ENCODE results near the gene GABRR3. TPM values are rescaled to one million over a fixed set of nuclear protein-coding genes. Genes with fewer than 3 reads are reported as not detected.

Gene GABRR3
- total and polyA plus RNA-seq, 2 experiments from 2014 or later = not detected

DNA sequence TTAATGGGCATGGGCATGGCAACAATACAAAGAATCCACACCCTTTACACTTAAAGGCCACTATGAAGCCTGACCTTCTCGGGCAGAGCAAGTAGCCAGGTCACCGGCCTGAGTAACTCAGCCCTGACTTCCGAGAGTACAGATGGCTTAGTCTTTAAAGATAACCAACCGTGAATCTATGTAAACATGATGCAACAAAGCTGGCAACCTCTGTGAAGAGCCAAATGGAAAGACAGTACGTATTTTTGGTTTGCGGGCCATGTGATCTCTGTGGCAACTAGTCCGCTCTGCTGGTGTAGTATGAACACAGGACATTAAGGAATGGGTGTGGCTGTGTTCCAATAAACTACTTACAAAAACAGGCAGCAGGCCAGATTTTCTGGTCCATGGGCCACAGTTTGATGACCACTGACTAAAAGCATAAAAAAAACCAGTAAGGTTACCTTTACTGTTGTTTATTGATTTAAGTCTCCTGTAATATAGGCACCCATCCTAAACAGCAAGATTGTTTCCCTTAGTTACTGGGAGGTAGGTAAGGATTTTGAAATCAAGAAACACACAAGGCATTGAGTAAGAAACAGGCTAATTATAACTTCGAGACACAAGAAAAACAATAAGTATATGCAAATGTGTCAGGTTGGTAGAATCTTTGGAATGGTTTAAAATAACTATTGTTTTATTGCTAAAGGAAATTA is 77.4 kb downstream of the GABRR3 start (continued):
- TF ChIP-seq, protein P1, sequence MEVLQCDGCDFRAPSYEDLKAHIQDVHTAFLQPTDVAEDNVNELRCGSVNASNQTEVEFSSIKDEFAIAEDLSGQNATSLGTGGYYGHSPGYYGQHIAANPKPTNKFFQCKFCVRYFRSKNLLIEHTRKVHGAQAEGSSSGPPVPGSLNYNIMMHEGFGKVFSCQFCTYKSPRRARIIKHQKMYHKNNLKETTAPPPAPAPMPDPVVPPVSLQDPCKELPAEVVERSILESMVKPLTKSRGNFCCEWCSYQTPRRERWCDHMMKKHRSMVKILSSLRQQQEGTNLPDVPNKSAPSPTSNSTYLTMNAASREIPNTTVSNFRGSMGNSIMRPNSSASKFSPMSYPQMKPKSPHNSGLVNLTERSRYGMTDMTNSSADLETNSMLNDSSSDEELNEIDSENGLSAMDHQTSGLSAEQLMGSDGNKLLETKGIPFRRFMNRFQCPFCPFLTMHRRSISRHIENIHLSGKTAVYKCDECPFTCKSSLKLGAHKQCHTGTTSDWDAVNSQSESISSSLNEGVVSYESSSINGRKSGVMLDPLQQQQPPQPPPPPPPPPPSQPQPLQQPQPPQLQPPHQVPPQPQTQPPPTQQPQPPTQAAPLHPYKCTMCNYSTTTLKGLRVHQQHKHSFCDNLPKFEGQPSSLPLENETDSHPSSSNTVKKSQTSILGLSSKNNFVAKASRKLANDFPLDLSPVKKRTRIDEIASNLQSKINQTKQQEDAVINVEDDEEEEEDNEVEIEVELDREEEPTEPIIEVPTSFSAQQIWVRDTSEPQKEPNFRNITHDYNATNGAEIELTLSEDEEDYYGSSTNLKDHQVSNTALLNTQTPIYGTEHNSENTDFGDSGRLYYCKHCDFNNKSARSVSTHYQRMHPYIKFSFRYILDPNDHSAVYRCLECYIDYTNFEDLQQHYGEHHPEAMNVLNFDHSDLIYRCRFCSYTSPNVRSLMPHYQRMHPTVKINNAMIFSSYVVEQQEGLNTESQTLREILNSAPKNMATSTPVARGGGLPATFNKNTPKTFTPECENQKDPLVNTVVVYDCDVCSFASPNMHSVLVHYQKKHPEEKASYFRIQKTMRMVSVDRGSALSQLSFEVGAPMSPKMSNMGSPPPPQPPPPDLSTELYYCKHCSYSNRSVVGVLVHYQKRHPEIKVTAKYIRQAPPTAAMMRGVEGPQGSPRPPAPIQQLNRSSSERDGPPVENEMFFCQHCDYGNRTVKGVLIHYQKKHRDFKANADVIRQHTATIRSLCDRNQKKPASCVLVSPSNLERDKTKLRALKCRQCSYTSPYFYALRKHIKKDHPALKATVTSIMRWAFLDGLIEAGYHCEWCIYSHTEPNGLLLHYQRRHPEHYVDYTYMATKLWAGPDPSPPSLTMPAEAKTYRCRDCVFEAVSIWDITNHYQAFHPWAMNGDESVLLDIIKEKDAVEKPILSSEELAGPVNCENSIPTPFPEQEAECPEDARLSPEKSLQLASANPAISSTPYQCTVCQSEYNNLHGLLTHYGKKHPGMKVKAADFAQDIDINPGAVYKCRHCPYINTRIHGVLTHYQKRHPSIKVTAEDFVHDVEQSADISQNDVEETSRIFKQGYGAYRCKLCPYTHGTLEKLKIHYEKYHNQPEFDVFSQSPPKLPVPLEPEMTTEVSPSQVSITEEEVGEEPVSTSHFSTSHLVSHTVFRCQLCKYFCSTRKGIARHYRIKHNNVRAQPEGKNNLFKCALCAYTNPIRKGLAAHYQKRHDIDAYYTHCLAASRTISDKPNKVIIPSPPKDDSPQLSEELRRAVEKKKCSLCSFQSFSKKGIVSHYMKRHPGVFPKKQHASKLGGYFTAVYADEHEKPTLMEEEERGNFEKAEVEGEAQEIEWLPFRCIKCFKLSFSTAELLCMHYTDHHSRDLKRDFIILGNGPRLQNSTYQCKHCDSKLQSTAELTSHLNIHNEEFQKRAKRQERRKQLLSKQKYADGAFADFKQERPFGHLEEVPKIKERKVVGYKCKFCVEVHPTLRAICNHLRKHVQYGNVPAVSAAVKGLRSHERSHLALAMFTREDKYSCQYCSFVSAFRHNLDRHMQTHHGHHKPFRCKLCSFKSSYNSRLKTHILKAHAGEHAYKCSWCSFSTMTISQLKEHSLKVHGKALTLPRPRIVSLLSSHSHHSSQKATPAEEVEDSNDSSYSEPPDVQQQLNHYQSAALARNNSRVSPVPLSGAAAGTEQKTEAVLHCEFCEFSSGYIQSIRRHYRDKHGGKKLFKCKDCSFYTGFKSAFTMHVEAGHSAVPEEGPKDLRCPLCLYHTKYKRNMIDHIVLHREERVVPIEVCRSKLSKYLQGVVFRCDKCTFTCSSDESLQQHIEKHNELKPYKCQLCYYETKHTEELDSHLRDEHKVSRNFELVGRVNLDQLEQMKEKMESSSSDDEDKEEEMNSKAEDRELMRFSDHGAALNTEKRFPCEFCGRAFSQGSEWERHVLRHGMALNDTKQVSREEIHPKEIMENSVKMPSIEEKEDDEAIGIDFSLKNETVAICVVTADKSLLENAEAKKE (CRISPR knock-in tag; IDR thresholded peaks at IDR 0.05) = no peak
- TF ChIP-seq, protein P2, sequence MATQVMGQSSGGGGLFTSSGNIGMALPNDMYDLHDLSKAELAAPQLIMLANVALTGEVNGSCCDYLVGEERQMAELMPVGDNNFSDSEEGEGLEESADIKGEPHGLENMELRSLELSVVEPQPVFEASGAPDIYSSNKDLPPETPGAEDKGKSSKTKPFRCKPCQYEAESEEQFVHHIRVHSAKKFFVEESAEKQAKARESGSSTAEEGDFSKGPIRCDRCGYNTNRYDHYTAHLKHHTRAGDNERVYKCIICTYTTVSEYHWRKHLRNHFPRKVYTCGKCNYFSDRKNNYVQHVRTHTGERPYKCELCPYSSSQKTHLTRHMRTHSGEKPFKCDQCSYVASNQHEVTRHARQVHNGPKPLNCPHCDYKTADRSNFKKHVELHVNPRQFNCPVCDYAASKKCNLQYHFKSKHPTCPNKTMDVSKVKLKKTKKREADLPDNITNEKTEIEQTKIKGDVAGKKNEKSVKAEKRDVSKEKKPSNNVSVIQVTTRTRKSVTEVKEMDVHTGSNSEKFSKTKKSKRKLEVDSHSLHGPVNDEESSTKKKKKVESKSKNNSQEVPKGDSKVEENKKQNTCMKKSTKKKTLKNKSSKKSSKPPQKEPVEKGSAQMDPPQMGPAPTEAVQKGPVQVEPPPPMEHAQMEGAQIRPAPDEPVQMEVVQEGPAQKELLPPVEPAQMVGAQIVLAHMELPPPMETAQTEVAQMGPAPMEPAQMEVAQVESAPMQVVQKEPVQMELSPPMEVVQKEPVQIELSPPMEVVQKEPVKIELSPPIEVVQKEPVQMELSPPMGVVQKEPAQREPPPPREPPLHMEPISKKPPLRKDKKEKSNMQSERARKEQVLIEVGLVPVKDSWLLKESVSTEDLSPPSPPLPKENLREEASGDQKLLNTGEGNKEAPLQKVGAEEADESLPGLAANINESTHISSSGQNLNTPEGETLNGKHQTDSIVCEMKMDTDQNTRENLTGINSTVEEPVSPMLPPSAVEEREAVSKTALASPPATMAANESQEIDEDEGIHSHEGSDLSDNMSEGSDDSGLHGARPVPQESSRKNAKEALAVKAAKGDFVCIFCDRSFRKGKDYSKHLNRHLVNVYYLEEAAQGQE (IDR thresholded peaks at IDR 0.05; ENCODE audit: unreplicated experiment) = no peak
- TF ChIP-seq NANOG (IDR thresholded peaks at IDR 0.05; ENCODE audit: borderline replicate concordance) = no peak
- TF ChIP-seq, protein P3, sequence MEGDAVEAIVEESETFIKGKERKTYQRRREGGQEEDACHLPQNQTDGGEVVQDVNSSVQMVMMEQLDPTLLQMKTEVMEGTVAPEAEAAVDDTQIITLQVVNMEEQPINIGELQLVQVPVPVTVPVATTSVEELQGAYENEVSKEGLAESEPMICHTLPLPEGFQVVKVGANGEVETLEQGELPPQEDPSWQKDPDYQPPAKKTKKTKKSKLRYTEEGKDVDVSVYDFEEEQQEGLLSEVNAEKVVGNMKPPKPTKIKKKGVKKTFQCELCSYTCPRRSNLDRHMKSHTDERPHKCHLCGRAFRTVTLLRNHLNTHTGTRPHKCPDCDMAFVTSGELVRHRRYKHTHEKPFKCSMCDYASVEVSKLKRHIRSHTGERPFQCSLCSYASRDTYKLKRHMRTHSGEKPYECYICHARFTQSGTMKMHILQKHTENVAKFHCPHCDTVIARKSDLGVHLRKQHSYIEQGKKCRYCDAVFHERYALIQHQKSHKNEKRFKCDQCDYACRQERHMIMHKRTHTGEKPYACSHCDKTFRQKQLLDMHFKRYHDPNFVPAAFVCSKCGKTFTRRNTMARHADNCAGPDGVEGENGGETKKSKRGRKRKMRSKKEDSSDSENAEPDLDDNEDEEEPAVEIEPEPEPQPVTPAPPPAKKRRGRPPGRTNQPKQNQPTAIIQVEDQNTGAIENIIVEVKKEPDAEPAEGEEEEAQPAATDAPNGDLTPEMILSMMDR (conservative IDR thresholded peaks at IDR 0.05; ENCODE audit: low read depth in 2 of 2) = no peak

Data from GM23338 (cell line).